Duodenal mucosa (tissue), 2 donors: ENCODE results near the gene GRK1.
"Not testable (repeated sequence)": the region's sequence is repeated elsewhere in the genome, so short reads cannot be mapped to it uniquely, and the experiment has no call there.

Experiments used
- H3K27ac ChIP-seq: one replicate; pipeline ENCODE4 v1.7.0; 2013; ENCODE audit warnings: low read depth, low read length
- H3K27me3 ChIP-seq, 2 donors: one replicate each; pipeline ENCODE4 v1.7.0; 2013; ENCODE audit warnings: low read length in 2 of 2, control low read depth in 1 of 2; ENCODE audit not compliant: insufficient read depth in 2 of 2, control insufficient read depth in 1 of 2
- H3K36me3 ChIP-seq, 2 donors: one replicate each; pipeline ENCODE4 v1.7.0; 2013; ENCODE audit warnings: low read length in 2 of 2, control low read depth in 1 of 2; ENCODE audit not compliant: insufficient read depth in 2 of 2, control insufficient read depth in 1 of 2
- H3K4me1 ChIP-seq, 2 donors: one replicate each; pipeline ENCODE4 v1.7.0; 2013; ENCODE audit warnings: low read length in 2 of 2, control low read depth in 1 of 2; ENCODE audit not compliant: insufficient read depth in 2 of 2, control insufficient read depth in 1 of 2
- H3K4me3 ChIP-seq, 2 donors: one replicate each; pipeline ENCODE4 v1.7.0; 2013; ENCODE audit warnings: low read length in 2 of 2, low read depth in 1 of 2
- H3K9ac ChIP-seq, 2 donors: one replicate each; pipeline ENCODE4 v1.7.0; 2013; ENCODE audit warnings: low read length in 2 of 2, low read depth in 1 of 2
- H3K9me3 ChIP-seq, 2 donors: one replicate each; pipeline ENCODE4 v1.7.0; 2013; ENCODE audit warnings: low read length in 2 of 2, control low read depth in 1 of 2; ENCODE audit not compliant: control insufficient read depth in 1 of 2

The GRK1 gene

GRCh38 chr13:113624235-113624587 is 42.8 kb upstream of the GRK1 start:
- no peak overlapping the region for H3K4me3 ChIP-seq
- H3K36me3 ChIP-seq, result peaks cover 0 to 48% of the 10 kb centered on the region in 2 donors
- H3K9ac ChIP-seq, result no peak overlapping the region
- no peaks in the 10 kb centered on the region for H3K27me3 ChIP-seq
- no peaks in the 10 kb centered on the region for H3K9me3 ChIP-seq
- no peak overlapping the region for H3K27ac ChIP-seq
- H3K4me1 ChIP-seq, result no peaks in the 10 kb centered on the region

GRCh38 chr13:113624640-113625304 is 42.2 kb upstream of the GRK1 start:
- H3K27me3 ChIP-seq, H3K9ac ChIP-seq, H3K4me1 ChIP-seq, H3K4me3 ChIP-seq, H3K27ac ChIP-seq, H3K9me3 ChIP-seq: not testable (repeated sequence)
- H3K36me3 ChIP-seq, result peaks cover 0 to 51% of the 10 kb centered on the region in 2 donors

DNA sequence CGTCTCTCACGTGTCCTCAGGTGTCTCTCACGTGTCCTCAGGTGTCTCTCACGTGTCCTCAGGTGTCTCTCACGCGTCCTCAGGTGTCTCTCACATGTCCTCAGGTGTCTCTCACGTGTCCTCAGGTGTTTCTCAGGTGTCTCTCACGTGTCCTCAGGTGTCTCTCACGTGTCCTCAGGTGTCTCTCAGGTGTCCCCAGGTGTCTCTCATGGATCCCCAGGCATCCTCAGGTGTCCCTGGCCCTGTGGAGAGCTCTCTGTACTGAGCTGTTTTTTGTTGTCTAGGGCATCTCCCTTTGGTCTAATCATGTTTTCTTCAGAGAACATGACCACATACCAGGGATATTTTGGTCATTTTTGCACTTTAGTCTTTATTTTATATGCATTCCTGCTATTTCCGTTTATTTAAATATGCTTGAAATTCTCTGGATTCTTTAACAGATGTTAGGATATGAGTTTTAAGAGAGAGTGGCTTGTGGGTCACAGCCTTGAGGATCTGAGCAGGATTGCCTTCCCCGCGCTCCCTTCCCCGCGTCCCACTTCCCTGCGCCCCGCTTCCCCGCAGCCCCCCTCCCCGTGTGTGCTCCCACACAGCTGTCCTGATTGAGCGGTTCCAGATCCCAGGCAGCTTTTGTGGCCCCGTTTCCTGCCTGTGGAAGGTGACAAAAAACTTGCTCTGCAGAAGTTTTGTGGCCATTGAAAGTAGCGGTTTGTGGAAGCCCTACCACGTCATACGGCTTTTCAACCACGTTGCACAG is 40.9 kb upstream of the GRK1 start:
- no peak overlapping the region for H3K4me3 ChIP-seq
- H3K27me3 ChIP-seq, result no peaks in the 10 kb centered on the region
- no peak overlapping the region for H3K27ac ChIP-seq
- no peaks in the 10 kb centered on the region for H3K9me3 ChIP-seq
- H3K36me3 ChIP-seq, result peaks cover 0 to 58% of the 10 kb centered on the region in 2 donors
- H3K9ac ChIP-seq, result no peak overlapping the region
- H3K4me1 ChIP-seq, result no peaks in the 10 kb centered on the region

GRCh38 chr13:113627136-113627535 is 39.9 kb upstream of the GRK1 start:
- no peak overlapping the region for H3K4me3 ChIP-seq
- no peaks in the 10 kb centered on the region for H3K9me3 ChIP-seq
- H3K27me3 ChIP-seq, result no peaks in the 10 kb centered on the region
- no peak overlapping the region for H3K9ac ChIP-seq
- H3K36me3 ChIP-seq, result peaks cover 5 to 68% of the 10 kb centered on the region in 2 donors
- H3K27ac ChIP-seq, result no peak overlapping the region
- no peaks in the 10 kb centered on the region for H3K4me1 ChIP-seq

GRCh38 chr13:113628291-113629270 is 38.4 kb upstream of the GRK1 start:
- Histone ChIP-seq H3K4me1 (no peaks in the 10 kb centered on the region), H3K9me3 (no peaks in the 10 kb centered on the region), H3K9ac (no peak overlapping the region), H3K27ac (no peak overlapping the region), H3K4me3 (no peak overlapping the region), H3K36me3 (peaks cover 12 to 68% of the 10 kb centered on the region in 2 donors), H3K27me3 (no peaks in the 10 kb centered on the region)

- no peak overlapping the region for H3K4me3 ChIP-seq
- peaks cover 23 to 70% of the 10 kb centered on the region in 2 donors for H3K36me3 ChIP-seq
- H3K9ac ChIP-seq, result no peak overlapping the region
- H3K27me3 ChIP-seq, result no peaks in the 10 kb centered on the region
- H3K9me3 ChIP-seq, result no peaks in the 10 kb centered on the region
- no peak overlapping the region for H3K27ac ChIP-seq
- no peaks in the 10 kb centered on the region for H3K4me1 ChIP-seq
Observed at GRCh38 chr13:113629866-113630265, 37.2 kb upstream of the GRK1 start.

DNA sequence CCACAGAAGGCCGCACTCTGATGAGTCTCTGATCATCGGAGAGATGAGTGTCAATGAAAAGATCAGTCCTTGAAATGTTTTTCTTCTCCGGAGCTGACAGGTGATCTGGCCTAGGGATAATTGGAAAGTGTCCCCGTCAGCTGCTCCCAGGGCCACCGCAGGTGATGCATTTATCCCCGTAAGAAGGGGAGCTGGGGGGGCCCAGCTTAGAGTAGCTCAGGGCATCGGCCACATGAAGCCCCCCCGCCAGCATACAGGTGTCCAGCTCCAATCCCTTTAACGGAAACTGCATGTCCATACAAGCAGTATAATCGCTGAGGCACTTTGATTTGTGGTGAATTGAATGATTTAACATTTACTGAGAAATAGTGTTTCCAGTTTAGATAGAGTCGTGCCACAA is 36.7 kb upstream of the GRK1 start:
- Histone ChIP-seq H3K27me3 (no peaks in the 10 kb centered on the region), H3K9me3 (no peaks in the 10 kb centered on the region), H3K36me3 (peaks cover 24 to 71% of the 10 kb centered on the region in 2 donors), H3K4me1 (no peaks in the 10 kb centered on the region), H3K27ac (no peak overlapping the region), H3K4me3 (no peak overlapping the region), H3K9ac (no peak overlapping the region)

- H3K4me1 ChIP-seq, result no peaks in the 10 kb centered on the region
- H3K4me3 ChIP-seq, result no peak overlapping the region
- H3K27me3 ChIP-seq, result no peaks in the 10 kb centered on the region
- no peak overlapping the region for H3K27ac ChIP-seq
- H3K9me3 ChIP-seq, result no peaks in the 10 kb centered on the region
- peaks cover 24 to 76% of the 10 kb centered on the region in 2 donors for H3K36me3 ChIP-seq
- no peak overlapping the region for H3K9ac ChIP-seq
Observed at GRCh38 chr13:113630804-113631203, 36.2 kb upstream of the GRK1 start.

- no peaks in the 10 kb centered on the region for H3K9me3 ChIP-seq
- no peaks in the 10 kb centered on the region for H3K27me3 ChIP-seq
- H3K9ac ChIP-seq, result no peak overlapping the region
- peaks cover 29 to 83% of the 10 kb centered on the region in 2 donors for H3K36me3 ChIP-seq
- H3K27ac ChIP-seq, result no peak overlapping the region
- H3K4me3 ChIP-seq, result no peak overlapping the region
- no peaks in the 10 kb centered on the region for H3K4me1 ChIP-seq
Observed at GRCh38 chr13:113631341-113632095, 35.5 kb upstream of the GRK1 start.
